GM18505 (cell line): ENCODE data around the gene SLC43A3.
"Not testable (repeated sequence)": the region's sequence is repeated elsewhere in the genome, so short reads cannot be mapped to it uniquely, and the experiment has no call there.

ENCODE experiments used
- ATAC-seq: cut with Tn5 transposase; IDR thresholded peaks from one replicate; pipeline ENCODE4 v1.9.1; 2021; ENCODE audit not compliant: unreplicated experiment
- POLR2A ChIP-seq: IDR thresholded peaks from 4 replicates; pipeline ENCODE4 v1.6.1; 2011; ENCODE audit warnings: borderline replicate concordance; ENCODE audit not compliant: insufficient read depth, insufficient read length; ENCODE audit errors: extremely low read depth

Gene SLC43A3

DNA sequence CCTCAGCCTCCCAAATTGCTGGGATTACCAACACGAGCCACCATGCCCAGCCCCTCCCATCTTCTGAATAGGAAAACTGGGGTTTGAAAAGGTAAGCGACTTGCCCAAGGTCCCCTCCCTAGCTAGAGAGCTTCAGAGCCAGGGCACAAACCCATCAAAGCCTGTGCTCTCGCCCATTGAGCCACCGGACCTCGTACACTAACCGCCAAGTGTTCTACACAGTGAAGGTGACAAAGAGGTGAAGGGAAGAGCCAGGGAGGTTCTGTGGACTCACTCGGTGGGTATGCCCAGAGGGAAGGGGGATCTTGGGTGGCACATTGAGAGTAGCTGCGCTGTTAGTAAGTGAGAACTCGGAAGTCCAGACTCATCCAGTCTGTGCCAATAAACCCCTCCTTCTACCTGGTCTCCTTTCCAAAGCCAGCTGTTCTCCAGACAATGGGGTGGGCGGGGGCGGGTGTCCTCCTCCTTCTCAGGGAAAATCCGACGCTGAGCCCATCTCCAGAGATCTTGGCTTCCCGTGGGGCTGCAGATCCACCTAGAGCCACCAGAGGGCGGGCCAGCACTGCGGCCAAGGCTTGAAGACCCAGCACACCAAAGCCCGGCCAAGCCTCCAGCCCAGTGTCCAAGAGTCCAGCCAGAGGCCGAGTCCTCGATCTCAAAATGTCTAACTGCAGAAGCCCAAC lies 30.2 kb upstream of the SLC43A3 start:
- ATAC-seq = peak; percentile 48
- TF ChIP-seq POLR2A = no peak

DNA sequence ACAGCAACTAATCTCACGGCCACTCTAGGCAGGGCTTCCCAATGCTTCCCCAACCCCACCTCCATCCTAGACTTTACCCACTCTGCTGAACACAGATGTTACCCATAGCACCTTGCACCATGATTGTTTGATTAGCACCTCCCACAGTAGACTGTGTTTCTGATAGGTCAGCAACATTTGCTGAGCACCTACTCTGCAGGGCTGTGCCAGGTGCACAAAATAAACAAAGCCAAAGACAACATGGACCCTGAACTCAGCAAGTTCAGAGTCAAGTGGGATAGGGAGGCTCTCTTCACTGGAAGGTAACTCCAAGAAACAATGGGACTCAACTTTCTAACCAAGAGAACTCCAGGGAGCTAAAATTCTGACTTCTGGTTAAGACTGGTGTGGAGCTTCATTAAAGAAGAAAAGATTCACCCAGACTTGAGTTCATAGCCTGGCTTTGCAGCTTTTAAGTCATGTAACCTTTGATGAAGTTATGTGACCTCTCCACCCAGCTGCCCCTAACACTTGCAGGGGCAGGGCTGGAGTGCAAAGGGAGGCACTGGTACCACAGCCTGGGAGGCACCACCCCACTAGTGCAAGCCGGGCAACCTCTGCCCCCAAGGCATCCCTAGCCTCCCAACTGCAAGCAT lies 26.7 kb upstream of the SLC43A3 start:
- no peak for TF ChIP-seq POLR2A
- no peak for ATAC-seq

- no peak for ATAC-seq
- TF ChIP-seq POLR2A = no peak
These were observed 19.1 kb upstream of the SLC43A3 start for GRCh38 chr11:57446055-57446454.

DNA sequence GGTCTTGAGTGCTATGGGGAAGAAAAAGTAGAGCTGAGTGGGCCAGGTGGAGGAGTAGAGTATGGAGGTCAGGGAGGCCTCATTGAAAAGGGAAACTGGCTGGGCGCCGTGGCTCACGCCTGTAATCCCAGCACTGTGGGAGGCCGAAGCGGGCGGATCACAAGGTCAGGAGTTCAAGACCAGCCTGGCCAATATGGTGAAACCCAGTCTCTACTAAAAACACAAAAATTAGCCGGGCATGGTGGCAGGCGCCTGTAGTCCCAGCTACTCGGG lies 18.1 kb upstream of the SLC43A3 start:
- not testable (repeated sequence) for ATAC-seq

DNA sequence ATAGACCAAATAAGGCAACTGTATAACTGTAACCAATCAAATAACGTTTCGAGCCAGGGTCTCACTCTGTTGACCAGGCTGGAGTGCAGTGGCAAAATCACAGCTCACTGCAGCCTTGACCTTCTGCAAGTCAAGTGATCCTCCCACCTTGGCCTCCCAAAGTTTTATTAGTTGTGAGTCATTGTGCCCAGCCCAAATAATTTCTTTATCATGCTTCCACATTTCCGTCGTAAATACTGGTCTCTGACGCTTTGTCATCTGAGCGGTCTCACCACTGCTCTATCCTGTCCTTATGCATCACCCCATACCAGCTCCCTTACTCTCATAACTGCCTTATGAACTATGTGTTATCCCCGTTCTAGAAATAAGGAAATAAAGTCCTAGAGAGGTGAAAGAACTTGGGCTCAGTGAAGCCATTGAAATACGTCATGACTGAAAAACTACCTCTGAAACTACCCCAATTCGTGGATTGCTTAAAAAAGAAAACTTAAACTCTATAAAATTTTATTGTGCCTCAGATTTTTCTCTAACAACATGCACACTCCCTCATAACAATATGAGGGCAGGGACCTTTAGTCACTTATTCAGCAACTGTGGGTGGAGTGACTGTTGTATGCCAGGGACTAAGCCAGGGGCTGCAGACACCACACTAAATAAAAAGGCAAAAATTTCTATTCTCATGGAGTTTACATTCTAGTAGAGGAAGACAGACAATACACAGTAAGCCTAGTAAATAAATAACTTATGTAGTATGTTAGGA lies 17.6 kb upstream of the SLC43A3 start:
- ATAC-seq = no peak
- TF ChIP-seq POLR2A = no peak

GRCh38 chr11:57440744-57441414 lies 14.0 kb upstream of the SLC43A3 start:
- TF ChIP-seq POLR2A = no peak
- no peak for ATAC-seq

GRCh38 chr11:57439786-57440185 lies 12.9 kb upstream of the SLC43A3 start:
- TF ChIP-seq POLR2A = no peak
- ATAC-seq = no peak

DNA sequence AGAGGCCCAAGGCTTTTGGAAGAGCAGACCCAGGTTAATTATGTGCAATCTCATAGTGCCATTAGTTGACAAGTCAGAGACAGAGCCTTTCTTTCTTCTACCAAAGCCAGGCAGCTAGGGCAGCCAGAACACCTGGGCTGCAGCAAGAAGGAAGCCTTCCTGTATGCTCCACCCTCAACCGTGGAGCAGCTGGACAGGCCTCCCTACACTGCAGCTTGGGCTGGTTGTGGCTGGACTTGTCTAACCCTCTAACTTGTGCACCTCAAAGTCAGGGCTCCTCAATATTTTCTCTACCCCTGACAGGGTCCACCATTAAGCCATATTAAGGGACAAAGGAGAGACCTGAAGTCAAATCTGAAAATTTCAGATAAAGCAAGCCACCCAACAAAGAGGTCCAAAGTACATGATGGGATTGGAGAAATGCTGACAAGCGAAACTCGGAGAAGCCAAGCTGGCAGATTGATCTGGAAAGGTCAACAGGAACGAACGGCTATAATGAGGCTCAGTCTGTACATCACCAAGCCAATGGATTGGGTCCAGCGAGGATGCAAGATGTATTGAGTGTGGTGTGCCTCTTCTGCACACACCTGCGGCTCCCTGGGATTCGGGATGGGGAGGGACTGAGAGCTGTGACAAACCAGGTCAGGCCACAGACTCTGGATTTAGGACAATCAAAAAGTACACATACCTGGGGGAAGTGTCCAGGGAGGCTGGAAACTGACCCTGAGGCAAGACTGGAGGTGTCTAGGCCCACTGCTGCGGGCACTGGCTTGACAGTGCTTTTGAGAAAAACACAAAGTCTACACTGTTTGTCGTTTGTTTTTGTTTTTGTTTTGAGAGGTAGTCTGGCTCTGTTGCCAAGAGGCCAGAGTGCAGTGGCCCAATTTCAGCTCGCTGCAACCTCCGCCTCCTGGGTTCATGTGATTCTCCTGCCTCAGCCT lies 11.7 kb upstream of the SLC43A3 start:
- no peak for TF ChIP-seq POLR2A
- no peak for ATAC-seq

GRCh38 chr11:57436031-57436430 lies 9.1 kb upstream of the SLC43A3 start:
- no peak for TF ChIP-seq POLR2A
- no peak for ATAC-seq

- no peak for TF ChIP-seq POLR2A
These were observed 8.0 kb upstream of the SLC43A3 start for GRCh38 chr11:57434640-57435546.

GRCh38 chr11:57432714-57433163 lies 5.8 kb upstream of the SLC43A3 start:
- no peak for ATAC-seq
- no peak for TF ChIP-seq POLR2A

More at GRCh38 chr11:57434640-57435546, 8.0 kb upstream of the SLC43A3 start:
- no peak for ATAC-seq

GRCh38 chr11:57432149-57432561 lies 5.2 kb upstream of the SLC43A3 start:
- no peak for TF ChIP-seq POLR2A
- ATAC-seq = no peak
